ENCODE results near the gene SMOC2.

DNA sequence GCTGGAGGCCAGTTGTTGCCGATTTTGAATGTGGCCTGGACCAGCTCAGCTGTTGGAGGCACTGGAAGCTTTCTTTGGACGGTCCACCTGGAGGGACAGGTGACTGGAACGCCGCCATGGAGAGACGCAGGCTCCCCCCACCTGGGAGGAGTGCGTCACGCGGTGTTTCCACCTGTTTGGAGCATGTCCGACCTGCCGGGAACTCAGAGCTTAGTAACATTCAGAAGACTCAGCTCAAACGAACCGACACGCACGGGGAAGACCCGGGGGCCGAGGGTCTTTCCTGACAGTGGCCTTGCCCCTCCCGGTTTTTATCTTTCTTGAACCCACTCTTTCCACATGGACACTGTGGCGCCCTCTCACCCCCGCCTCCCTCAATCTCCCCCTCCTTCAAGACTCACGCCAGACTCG is 141.6 kb downstream of the SMOC2 start:
- no peak for TF ChIP-seq EZH2 (IDR thresholded peaks at IDR 0.05)
- no peak for TF ChIP-seq CEBPB (IDR thresholded peaks at IDR 0.05; ENCODE audit: low read depth)
- no peak for TF ChIP-seq SIN3A (IDR thresholded peaks at IDR 0.05; ENCODE audit: low read depth)
- TF ChIP-seq, protein P1, sequence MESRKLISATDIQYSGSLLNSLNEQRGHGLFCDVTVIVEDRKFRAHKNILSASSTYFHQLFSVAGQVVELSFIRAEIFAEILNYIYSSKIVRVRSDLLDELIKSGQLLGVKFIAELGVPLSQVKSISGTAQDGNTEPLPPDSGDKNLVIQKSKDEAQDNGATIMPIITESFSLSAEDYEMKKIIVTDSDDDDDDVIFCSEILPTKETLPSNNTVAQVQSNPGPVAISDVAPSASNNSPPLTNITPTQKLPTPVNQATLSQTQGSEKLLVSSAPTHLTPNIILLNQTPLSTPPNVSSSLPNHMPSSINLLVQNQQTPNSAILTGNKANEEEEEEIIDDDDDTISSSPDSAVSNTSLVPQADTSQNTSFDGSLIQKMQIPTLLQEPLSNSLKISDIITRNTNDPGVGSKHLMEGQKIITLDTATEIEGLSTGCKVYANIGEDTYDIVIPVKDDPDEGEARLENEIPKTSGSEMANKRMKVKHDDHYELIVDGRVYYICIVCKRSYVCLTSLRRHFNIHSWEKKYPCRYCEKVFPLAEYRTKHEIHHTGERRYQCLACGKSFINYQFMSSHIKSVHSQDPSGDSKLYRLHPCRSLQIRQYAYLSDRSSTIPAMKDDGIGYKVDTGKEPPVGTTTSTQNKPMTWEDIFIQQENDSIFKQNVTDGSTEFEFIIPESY (IDR thresholded peaks at IDR 0.05; ENCODE audit: extremely low read depth, insufficient replicate concordance, low read length), result no peak
- no peak for TF ChIP-seq ZNF274 (IDR thresholded peaks at IDR 0.05; ENCODE audit: low read depth, low read length)
- TF ChIP-seq, protein P2, sequence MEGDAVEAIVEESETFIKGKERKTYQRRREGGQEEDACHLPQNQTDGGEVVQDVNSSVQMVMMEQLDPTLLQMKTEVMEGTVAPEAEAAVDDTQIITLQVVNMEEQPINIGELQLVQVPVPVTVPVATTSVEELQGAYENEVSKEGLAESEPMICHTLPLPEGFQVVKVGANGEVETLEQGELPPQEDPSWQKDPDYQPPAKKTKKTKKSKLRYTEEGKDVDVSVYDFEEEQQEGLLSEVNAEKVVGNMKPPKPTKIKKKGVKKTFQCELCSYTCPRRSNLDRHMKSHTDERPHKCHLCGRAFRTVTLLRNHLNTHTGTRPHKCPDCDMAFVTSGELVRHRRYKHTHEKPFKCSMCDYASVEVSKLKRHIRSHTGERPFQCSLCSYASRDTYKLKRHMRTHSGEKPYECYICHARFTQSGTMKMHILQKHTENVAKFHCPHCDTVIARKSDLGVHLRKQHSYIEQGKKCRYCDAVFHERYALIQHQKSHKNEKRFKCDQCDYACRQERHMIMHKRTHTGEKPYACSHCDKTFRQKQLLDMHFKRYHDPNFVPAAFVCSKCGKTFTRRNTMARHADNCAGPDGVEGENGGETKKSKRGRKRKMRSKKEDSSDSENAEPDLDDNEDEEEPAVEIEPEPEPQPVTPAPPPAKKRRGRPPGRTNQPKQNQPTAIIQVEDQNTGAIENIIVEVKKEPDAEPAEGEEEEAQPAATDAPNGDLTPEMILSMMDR (IDR thresholded peaks at IDR 0.05 in 2 of 3, conservative IDR thresholded peaks at IDR 0.05 in 1 of 3; ENCODE audit: borderline replicate concordance in 1 of 3, insufficient read depth in 1 of 3, low read depth in 2 of 3, low read length in 2 of 3), result no peak
- TF ChIP-seq RAD21 (IDR thresholded peaks at IDR 0.05; ENCODE audit: low read depth), result no peak
